ENCODE measurements around the gene RYR1. TPM values are rescaled to one million over a fixed set of nuclear protein-coding genes. Genes with fewer than 3 reads are reported as not detected.

Gene RYR1
- total RNA-seq, 1 experiment from 2014 or later = not detected

GRCh38 chr19:38457202-38457601 is 23.7 kb downstream of the RYR1 start:
- intact Hi-C loops (cut with micrococcal nuclease) = no loop called here
- Histone ChIP-seq H3K36me3 (ENCODE audit: low read depth, low read length) (no peaks in the 10 kb centered on the region), H3K4me2 (ENCODE audit: low read length) (no peak overlapping the region), H3F3A (ENCODE audit: low read length, unreplicated experiment) (no peaks in the 10 kb centered on the region), H3K4me1 (ENCODE audit: insufficient read depth, low read length) (no peaks in the 10 kb centered on the region), H3K27me3 (ENCODE audit: low read length) (no peaks in the 10 kb centered on the region), H3K79me2 (ENCODE audit: low read length) (no peaks in the 10 kb centered on the region), H3K9me2 (replicated peaks; ENCODE audit: low read length) (no peaks in the 10 kb centered on the region), H3K27ac (ENCODE audit: low read length) (no peak overlapping the region), H3K9ac (ENCODE audit: low read length) (no peak overlapping the region), H4K20me1 (ENCODE audit: low read length) (no peaks in the 10 kb centered on the region), H3K9me3 (ENCODE audit: low read length) (no peaks in the 10 kb centered on the region), H2AFZ (ENCODE audit: low read length) (no peak overlapping the region), H3K4me3 (ENCODE audit: low read length) (no peak overlapping the region)
- CTCF ChIA-PET = no interaction called here
- POLR2A ChIA-PET (ENCODE audit: unreplicated experiment) = no interaction called here
- no TSS peak for BruUV-seq (replicated peaks)
- no peak for DNase-seq
- TF ChIP-seq EZH2phosphoT487 (IDR thresholded peaks at IDR 0.05; ENCODE audit: borderline replicate concordance, low read length) (no peak), EZH2 (IDR thresholded peaks at IDR 0.05; ENCODE audit: low read length, unreplicated experiment) (no peak), CTCF (conservative IDR thresholded peaks at IDR 0.05; ENCODE audit: low read depth, low read length) (no peak)
- no peak for ATAC-seq

GRCh38 chr19:38457690-38458405 is 24.4 kb downstream of the RYR1 start:
- Histone ChIP-seq H3K36me3 (ENCODE audit: low read depth, low read length) (no peaks in the 10 kb centered on the region), H3F3A (ENCODE audit: low read length, unreplicated experiment) (no peaks in the 10 kb centered on the region), H3K9me3 (ENCODE audit: low read length) (no peaks in the 10 kb centered on the region), H3K27me3 (ENCODE audit: low read length) (no peaks in the 10 kb centered on the region), H3K4me1 (ENCODE audit: insufficient read depth, low read length) (no peaks in the 10 kb centered on the region), H3K4me2 (ENCODE audit: low read length) (no peak overlapping the region), H3K27ac (ENCODE audit: low read length) (no peak overlapping the region), H3K9ac (ENCODE audit: low read length) (no peak overlapping the region), H3K9me2 (replicated peaks; ENCODE audit: low read length) (no peaks in the 10 kb centered on the region), H3K4me3 (ENCODE audit: low read length) (no peak overlapping the region), H3K79me2 (ENCODE audit: low read length) (no peaks in the 10 kb centered on the region), H2AFZ (ENCODE audit: low read length) (no peak overlapping the region), H4K20me1 (ENCODE audit: low read length) (no peaks in the 10 kb centered on the region)
- ATAC-seq = no peak
- ChIA-PET POLR2A (ENCODE audit: unreplicated experiment) (no interaction called here), CTCF (no interaction called here)
- TF ChIP-seq EZH2phosphoT487 (IDR thresholded peaks at IDR 0.05; ENCODE audit: borderline replicate concordance, low read length) (no peak), EZH2 (IDR thresholded peaks at IDR 0.05; ENCODE audit: low read length, unreplicated experiment) (no peak), CTCF (conservative IDR thresholded peaks at IDR 0.05; ENCODE audit: low read depth, low read length) (no peak)
- intact Hi-C loops (cut with micrococcal nuclease) = no loop called here
- BruUV-seq (replicated peaks) = no TSS peak
- no peak for DNase-seq

GRCh38 chr19:38458991-38459390 is 25.5 kb downstream of the RYR1 start:
- intact Hi-C loops (cut with micrococcal nuclease) = no loop called here
- no peak overlapping the region for H3K9ac ChIP-seq (ENCODE audit: low read length)
- ChIA-PET POLR2A (ENCODE audit: unreplicated experiment) (no interaction called here), CTCF (no interaction called here)
- H3K4me3 ChIP-seq (ENCODE audit: low read length) = no peak overlapping the region
- H3K36me3 ChIP-seq (ENCODE audit: low read depth, low read length) = no peaks in the 10 kb centered on the region
- H3K4me2 ChIP-seq (ENCODE audit: low read length) = no peak overlapping the region
- H2AFZ ChIP-seq (ENCODE audit: low read length) = no peak overlapping the region
- no peaks in the 10 kb centered on the region for H3K9me3 ChIP-seq (ENCODE audit: low read length)
- H4K20me1 ChIP-seq (ENCODE audit: low read length) = no peaks in the 10 kb centered on the region
- BruUV-seq (replicated peaks) = no TSS peak
- ATAC-seq (no peak), DNase-seq (no peak)
- H3K9me2 ChIP-seq (replicated peaks; ENCODE audit: low read length) = no peaks in the 10 kb centered on the region
- no peaks in the 10 kb centered on the region for H3K79me2 ChIP-seq (ENCODE audit: low read length)
- H3K27ac ChIP-seq (ENCODE audit: low read length) = no peak overlapping the region
- TF ChIP-seq EZH2 (IDR thresholded peaks at IDR 0.05; ENCODE audit: low read length, unreplicated experiment) = no peak
- TF ChIP-seq EZH2phosphoT487 (IDR thresholded peaks at IDR 0.05; ENCODE audit: borderline replicate concordance, low read length) = no peak
- no peak for TF ChIP-seq CTCF (conservative IDR thresholded peaks at IDR 0.05; ENCODE audit: low read depth, low read length)
- H3K27me3 ChIP-seq (ENCODE audit: low read length) = no peaks in the 10 kb centered on the region
- H3K4me1 ChIP-seq (ENCODE audit: insufficient read depth, low read length) = no peaks in the 10 kb centered on the region
- no peaks in the 10 kb centered on the region for H3F3A ChIP-seq (ENCODE audit: low read length, unreplicated experiment)

Data from PC-3 (cell line).